HG03558 (cell line): ENCODE data around the gene YEATS4.
A peak's percentile ranks its signal among the peaks of the same experiment; 100 is the strongest.
"Not testable (repeated sequence)": the region's sequence is repeated elsewhere in the genome, so short reads cannot be mapped to it uniquely, and the experiment has no call there.

ENCODE experiments used
- ATAC-seq: cut with Tn5 transposase; IDR thresholded peaks from one replicate; pipeline ENCODE4 v1.9.1; 2021; ENCODE audit warnings: moderate number of reproducible peaks; ENCODE audit not compliant: unreplicated experiment; ENCODE audit errors: extremely low read depth

Gene YEATS4

DNA sequence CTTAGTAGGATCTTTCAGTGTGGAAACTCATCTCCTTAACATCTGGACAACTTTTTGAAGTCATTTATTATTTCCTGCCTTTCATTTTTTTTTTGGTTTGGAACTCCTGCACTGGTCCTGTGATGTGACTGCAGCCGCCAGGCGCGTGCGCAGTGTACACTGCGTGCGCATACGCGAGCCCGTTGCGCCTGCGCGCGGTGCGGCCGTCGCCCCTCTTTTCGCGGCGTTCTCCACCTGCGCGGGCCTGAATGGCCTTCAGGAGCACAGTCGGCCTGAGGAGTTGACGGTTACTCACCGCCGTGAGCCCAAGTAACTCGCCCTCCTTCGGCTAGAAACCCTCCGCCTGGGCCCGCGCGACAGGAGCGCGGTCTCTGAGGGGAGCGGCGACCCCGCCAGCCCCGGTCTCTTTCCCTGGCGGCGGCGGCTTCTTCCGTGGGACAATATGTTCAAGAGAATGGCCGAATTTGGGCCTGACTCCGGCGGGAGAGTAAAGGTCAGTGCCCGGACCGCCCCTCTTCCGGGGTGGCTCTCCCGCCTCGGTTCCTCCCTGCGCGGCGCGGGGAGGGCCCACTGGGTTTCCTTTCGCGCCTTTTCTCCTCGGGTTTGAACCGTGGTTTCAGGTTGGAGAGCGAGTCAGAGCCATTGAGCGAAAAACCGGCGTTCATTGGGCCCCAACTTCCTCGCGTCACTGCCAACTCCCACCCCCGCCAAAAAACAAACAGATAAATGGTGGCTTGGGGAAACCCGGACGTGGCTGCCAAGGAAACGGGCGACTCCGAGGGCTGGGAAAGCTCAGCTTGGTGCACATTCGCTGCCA is at the start of gene YEATS4:
Gene YEATS4 (plus strand): TSS at position 213 of the 817 bp plus-strand sequence. CDS start 230 bp downstream, at position 443.
- ATAC-seq, result peak; percentile 65

DNA sequence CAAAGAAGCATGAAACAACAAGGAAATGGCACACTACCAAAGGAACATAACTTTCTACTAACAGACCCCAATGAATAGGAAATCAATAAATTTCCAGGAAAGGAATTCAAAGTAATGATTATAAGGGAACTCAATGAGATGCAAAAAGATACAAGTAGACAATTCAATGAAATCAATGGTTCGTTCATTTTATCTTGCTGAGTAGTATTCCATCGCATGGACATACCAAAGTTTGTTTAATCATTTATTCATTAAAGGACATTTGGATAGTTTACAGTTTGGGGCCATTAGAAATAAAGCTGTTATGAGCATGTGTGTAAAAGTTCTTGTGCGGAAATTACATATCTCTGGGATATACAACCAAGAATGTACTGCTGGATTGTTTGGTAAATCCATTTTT is 46.3 kb upstream of the YEATS4 start:
- ATAC-seq, result no peak

DNA sequence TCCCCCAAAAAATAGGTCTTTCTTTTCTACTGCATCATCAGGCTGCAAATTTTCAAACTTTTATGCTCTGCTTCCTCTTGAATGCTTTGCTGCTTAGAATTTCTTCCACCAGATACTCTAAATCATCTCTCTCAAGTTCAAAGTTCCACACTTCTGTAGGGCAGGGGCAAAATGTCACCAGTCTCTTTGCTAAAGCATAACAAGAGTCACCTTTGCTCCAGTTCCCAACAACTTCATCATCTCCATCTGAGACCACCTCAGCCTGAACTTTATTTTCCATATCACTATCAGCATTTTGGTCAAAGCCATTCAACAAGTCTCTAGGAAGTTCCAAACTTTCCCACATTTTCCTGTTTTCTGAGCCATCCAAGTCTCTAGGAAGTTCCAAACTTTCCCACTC is 42.8 kb upstream of the YEATS4 start:
- not testable (repeated sequence) for ATAC-seq

DNA sequence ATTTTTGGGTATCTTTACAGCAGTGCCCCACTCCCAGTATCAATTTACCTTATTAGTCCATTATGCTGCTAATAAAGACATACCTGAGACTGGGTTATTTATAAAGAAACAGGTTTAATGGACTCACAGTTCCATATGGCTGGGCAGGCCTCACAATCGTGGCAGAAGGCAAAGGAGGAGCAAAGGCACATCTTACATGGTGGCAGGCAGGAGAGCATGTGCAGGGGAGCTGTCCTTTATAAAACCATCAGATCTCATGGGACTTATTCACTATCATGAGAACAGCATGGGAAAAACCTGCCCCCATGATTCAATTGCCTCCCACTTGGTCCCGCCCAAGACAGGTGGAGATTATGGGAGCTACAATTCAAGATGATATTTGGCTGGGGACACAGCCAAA is 42.3 kb upstream of the YEATS4 start:
- ATAC-seq, result not testable (repeated sequence)

DNA sequence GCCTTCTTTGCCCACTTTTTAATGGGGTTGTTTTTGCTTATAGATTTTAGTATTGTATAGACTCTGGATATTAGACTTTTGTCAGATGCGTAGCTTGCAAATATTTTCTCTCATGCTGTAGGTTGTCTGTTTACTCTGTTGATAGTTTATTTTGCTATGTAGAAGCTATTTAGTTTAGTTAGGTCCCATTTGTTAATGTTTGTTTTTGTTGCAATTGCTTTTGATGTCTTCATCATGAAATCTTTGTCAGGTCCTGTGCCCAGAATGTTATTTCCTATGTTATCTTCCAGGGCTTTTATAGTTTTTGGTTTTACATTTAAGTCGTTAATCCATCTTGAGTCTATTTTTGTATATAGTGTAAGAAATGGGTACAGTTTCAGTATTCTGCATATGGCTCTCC is 41.3 kb upstream of the YEATS4 start:
- no peak for ATAC-seq

DNA sequence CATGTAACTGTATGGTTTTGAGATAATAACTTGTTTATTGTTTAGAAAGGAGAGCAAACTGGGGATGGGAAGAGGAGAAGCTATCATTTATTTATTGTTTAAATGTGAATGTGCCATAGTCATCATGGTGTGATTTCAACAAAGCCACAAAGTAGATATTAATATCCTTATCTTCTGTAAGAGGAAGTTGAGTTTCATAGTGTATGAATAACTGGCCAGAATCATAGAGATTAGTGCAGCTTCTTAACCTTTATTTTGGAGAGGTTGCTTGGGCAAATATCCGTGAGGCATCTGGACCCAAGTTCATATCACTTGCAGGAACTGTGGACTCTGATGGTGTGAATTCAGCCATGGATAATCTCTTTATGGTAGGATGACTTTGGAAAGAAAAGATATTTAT is 38.2 kb upstream of the YEATS4 start:
- ATAC-seq, result no peak

DNA sequence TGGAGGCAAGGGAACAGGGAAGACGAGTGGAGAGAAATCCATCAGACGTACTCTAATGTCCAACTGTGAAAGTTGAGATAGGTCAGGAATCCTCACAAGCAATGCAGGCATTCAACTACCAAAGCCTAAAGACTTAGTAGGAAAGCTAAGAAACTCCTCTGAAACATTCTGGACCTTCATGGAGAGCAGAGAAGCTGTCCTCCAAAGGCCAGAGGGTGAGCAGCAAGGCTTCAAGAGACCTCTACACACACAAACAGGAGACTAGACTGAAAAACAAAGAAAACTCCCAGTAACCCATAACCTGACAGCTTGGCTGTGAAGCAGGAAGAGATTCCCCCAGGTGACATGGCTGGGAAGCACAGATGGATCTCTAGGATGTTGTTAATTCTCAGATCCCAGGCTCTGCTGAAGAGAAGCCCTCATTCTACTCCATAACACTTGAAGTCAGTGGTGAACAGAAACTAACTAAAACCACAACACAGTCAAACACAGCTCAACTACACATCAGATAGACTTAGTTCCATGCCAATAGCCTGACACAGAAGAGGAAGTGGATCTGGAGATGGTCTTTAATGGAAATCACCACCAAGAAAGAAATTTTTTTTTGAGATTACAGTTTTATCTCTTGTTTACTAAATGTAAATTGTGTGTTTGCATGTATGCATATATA is 34.6 kb upstream of the YEATS4 start:
- peak; percentile 90 for ATAC-seq

DNA sequence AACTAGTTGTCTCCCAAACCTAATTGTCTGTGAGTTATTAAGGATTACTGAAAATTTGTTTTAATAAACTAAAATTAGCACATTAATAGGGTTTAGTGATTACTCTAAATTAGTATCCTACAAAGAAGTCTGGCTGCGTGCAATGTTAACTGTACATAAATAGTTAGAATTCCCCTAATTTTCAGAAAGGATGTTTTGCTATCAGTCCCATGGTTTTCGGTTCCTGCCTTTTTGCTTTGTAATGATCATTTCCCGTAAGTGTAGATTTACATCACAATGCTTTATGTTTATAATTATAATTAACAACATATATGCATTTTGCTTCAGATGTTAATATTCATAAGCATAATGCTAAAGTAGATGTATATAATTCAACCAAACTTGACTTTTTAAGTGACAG is 31.1 kb upstream of the YEATS4 start:
- ATAC-seq, result no peak

DNA sequence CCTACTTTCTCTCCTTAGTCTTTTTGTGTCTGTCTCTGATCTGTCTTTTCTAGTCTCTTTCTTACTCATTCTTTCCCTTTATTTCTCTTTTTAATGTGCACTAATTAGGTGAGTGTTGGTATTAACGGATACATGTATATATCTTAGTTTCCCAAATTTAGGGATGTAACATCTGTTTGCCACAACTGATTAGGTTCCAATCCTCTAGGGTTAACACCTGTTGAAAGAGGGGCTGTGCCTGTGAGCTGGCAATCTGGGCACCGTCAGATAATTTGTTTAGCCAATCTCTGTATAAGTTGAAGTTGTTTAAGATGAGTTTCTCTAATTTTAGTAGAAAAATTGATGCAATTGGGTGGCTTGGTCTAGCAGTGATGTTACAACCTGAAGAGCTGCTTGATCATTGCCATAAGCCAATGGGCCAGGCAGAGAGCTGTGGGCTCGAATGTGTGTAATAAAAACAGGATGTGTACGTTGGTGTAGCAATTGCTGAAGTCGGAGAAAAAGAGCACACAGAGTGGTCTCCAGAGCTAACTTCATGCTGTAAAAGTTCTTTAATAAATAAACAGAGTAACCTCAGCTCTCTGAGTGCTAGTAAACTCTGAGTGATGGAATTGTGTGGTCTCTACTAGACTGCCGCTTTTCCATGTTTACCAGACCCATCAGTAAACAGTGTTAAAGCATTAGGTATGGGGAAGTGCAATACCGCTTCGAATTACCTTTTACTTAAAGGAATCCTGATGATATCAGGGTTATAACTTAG is 29.7 kb upstream of the YEATS4 start:
- ATAC-seq, result no peak

DNA sequence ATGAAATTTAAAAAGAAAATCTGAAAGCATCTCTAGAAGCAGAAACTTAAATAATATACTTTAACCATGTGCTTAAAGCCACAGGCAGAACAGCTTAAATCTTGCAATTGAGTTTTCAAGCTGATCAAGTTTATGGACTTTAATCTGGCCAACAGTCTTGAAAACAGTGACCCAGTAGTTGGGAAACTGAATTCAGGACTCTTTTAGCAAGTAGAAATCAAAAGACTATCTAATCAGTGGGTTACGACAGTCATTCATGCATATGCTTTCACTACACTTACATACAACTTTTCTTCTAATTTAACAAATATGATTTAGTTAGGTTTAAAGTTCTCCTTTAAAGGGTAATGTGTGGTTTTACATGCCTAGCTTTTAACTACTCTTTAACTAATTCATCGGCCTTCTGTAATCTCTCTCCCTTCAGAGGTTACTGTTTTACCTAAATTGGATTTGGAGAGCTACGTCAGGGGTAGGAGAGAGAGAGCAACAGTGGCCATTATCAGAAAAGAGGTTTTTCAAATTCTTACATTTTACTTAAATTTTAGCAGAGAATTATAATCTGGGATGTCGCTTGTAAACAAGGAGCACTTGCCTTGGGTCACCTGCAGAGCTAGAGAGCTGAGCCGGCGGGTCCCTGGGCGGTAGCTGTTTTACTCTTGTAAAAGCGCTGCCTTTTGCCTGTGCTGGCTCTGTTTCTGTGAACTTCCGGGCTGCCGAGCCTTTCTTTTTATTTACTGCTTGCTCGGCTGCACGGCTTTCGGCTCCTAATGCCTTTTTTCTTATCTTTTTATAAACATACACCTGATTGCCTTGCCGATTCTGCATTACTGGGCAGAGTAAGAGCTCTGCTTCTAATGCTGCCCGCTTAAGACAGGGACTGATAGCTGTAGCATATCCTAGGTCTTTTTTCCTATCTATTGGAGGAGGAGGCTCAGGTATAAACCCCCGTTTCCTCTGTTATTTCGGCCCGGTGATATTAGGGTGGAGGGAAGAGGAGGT is 28.8 kb upstream of the YEATS4 start:
- no peak for ATAC-seq

DNA sequence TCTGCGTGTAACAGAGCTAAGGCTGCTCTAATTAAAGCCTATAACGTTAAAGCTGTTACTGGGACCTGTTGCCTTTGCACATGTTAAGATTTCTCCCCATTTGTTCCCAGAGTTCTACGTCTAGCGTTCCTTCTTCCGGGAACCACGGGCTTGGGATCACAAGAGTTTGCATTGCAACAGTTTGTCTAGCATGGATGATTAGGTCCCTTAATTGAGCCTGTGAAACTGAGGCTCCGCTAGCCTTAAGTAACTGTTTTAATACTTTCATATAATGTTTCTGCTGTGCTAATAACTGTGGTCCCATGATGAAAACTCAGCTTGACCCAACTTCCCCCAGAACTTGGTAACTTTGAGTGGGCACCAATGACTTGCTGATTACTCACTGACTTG is 28.0 kb upstream of the YEATS4 start:
- no peak for ATAC-seq

DNA sequence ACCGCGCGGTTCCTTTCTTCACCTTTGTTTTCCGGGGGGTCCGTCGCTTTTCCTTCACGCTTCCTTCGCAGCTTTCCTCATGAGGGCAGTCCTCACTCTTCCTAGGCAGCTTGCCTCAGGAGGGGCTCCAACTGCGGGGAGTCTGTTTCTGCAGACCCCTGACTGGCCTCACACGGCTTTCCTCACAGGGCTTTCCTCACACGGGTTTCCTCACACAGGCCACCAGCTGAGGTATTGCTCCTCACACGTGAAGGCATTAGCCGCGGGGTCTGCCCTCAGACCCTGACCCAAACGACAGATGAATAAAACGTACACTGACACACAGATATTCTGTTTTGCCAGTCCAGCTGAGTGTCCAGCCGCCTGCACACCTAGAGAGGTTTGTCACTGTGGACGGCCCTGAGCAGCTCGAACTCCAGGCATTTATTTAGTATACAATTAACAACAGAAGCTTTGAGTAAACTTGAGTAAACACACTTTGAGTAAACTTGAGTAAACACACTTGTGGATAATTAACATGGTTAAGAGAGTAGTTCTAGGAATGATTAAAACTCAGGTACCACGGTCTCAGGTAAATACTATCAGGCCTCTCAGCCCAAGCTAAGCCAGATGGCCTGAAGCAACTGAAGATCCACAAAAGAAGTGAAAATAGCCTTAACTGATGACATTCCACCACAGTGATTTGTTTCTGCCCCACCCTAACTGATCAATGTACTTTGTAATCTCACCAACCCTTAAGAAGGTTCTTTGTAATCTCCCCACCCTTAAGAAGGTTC is 27.4 kb upstream of the YEATS4 start:
- no peak for ATAC-seq

DNA sequence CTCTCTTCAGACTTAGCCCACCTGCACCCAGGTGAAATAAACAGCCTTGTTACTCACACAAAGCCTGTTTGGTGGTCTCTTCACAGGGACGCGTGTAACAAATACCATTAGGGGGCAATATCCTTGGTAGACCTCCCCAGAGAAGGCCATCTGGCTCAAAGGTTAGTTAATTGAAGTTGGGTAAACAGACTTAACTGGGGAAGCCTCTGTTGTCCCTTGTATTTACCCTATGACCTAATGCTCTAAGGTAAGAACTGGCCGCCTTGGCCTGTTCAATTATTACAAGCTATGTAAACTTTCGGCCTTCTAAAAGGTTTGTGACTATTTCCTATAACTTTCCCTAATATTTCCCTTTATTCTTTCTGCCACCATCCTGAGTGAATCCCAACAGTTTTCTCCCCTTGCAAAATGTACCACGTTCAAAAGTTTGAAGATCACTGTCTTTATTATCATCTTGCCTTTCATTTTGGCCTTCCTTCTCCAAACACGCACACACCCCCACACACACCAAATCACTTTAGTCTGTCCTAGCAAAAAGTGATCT is 26.7 kb upstream of the YEATS4 start:
- no peak for ATAC-seq

DNA sequence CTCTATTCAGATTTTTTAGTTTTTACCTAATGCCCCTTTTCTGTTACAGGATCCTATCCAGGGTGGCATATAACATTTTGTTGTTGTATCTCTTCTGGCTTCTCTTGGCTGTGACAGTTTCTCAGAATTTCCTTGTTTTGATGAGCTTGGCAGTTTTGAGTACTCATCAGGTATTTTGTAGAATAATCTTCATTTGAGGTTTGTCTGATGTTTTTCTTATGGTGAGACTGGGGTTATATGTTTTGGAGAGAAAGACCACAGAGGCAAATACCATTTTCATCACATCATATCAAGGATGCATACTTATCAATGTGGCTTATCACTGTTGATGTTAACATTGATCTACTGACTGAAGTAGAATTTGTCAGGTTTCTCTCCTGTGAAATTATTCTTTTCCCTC is 25.4 kb upstream of the YEATS4 start:
- no peak for ATAC-seq

DNA sequence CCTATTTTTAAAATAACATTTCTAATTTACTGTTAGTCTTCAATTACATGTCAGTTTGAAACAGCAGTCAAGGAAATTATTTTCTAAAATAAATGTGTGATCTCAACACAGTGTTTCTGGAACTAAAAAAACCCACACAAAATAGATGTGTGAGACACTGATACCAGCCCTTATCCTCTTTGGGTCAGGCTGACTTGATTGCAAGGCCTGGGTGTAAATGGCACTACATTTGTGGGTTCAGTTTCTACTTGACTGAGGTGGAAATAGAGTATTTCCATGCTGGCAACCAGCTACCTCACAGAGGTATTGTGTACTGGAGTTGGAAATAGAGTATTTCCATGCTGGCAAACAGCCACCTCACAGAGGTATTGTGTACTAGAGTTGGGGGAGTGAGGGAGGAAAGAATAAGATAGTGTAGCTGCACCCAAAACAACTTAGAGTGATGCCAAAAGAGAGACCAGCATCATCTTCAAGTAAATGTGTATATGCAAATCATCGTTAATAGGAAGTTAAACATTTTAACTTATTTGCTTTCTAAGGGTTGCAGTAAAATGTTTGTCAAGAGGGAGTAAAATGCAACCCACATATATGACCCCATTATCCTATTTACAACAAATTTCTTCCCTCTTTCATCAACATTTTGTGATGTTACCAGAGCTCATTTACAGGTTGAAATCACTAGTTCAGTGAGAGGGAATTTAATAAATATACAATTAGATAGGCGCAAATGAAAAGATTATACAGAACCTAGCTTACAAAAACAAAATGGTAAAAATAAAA is 22.0 kb upstream of the YEATS4 start:
- ATAC-seq, result no peak

DNA sequence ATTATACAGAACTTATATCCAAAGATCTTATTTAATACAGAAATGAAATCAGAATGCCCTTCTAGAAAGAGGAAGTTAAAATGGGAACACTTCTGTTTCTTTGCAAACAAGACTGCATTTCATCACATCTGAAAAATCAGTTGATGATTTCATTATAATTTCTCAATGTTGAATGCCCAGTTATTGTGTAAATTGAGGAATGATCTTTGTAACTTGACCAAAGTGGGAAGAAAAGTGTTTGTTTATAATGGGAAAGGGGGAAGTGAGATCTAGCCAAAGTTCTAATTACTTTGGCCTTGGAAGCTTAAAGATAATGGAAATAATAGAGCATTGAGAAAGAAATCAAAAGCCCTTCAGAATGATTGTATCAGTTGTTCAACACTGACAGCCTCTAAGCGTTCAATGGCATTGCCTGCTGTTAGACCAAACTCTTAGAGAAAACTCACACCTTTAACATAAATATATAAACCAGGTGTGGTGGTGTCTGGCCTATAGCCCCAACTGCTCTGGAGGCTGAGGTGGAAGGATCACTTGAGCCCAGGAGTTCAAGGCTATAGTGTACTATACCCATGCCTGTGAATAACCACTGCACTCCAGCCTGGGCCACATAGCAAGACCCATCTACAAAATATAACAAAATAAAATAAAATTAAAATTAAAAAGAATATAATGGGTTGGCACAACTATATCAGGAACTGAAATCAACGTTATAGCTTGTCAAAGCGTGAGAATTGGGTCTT is 21.3 kb upstream of the YEATS4 start:
- no peak for ATAC-seq

DNA sequence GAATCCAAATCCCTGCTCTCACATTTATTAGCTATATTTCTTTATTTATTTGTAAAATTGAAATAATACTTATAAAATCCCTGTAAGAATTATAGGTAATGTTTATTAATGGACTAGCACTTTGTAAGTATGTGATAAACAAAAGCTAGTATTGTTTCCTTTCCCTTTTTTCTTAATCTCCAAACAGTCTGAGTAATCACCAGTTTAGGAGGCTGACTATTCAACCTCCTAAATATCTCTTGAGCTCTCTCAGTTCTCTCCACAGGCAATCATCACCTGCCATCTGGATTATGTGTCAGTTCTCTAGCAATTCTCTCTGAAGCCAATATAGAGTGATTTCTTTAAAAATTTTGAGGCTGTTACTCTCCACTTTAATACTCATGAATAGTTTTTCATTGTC is 20.6 kb upstream of the YEATS4 start:
- no peak for ATAC-seq

DNA sequence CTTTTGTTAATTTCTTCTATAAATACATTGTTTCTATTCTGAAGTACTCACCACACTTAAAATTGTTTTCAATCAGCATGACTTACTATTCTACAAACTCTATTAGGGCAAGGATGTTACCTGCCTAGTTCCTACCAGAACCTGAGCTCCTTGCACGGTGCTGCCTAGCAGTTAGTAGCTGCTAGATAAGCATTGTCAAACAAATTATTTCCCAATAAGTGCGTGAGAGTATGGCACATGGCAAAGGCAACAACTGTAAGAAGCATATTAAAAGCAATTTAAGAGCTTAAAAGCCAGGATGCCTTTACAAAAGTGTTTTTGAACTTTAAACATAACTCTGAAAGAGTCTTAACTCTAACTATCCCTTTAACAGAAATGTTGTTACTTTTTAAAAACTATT is 19.5 kb upstream of the YEATS4 start:
- no peak for ATAC-seq
